Mesendoderm (in vitro differentiated cells): ENCODE measurements around the gene BPIFB6.

Experiments
- DNase-seq: peaks from one replicate; pipeline ENCODE4 v3.0.0; 2013
- H2AK5ac ChIP-seq: 2 replicates; pipeline ENCODE4 v1.6.1; 2013; ENCODE audit warnings: low read length, inconsistent platforms
- H2BK120ac ChIP-seq: 2 replicates; pipeline ENCODE4 v1.6.1; 2013; ENCODE audit warnings: low read depth, mild to moderate bottlenecking, low read length, moderate library complexity, mixed read lengths
- H2BK15ac ChIP-seq: replicated peaks from 2 replicates; pipeline ENCODE4 v1.6.1; 2013; ENCODE audit warnings: low read depth, mild to moderate bottlenecking, moderate library complexity
- H2BK5ac ChIP-seq: 2 replicates; pipeline ENCODE4 v1.6.1; 2013; ENCODE audit warnings: low read length, inconsistent platforms
- H3K18ac ChIP-seq: 2 replicates; pipeline ENCODE4 v1.6.1; 2013; ENCODE audit warnings: mild to moderate bottlenecking, low read length, mixed read lengths
- H3K23ac ChIP-seq: one replicate; pipeline ENCODE4 v1.6.1; 2013; ENCODE audit warnings: low read length
- H3K27ac ChIP-seq: 2 replicates; pipeline ENCODE4 v1.5.1; 2013; ENCODE audit warnings: low read depth, mild to moderate bottlenecking, inconsistent platforms, low read length, moderate library complexity
- H3K27me3 ChIP-seq: 2 replicates; pipeline ENCODE4 v1.6.1; 2013; ENCODE audit warnings: low read length, control low read depth, mild to moderate bottlenecking, inconsistent platforms; ENCODE audit not compliant: insufficient read depth, poor library complexity
- H3K36me3 ChIP-seq: 2 replicates; pipeline ENCODE4 v1.6.1; 2013; ENCODE audit warnings: low read length, inconsistent platforms; ENCODE audit not compliant: control insufficient read depth, insufficient read depth
- H3K4ac ChIP-seq: one replicate; pipeline ENCODE4 v1.6.1; 2013; ENCODE audit warnings: low read depth, mild to moderate bottlenecking, low read length, moderate library complexity
- H3K4me1 ChIP-seq: 2 replicates; pipeline ENCODE4 v1.6.1; 2013; ENCODE audit warnings: low read depth, low read length, inconsistent platforms; ENCODE audit not compliant: control insufficient read depth
- H3K4me2 ChIP-seq: 2 replicates; pipeline ENCODE4 v1.6.1; 2013; ENCODE audit warnings: low read length
- H3K4me3 ChIP-seq: 2 replicates; pipeline ENCODE4 v1.5.1; 2013; ENCODE audit warnings: mild to moderate bottlenecking, low read length
- H3K56ac ChIP-seq: one replicate; pipeline ENCODE4 v1.6.1; 2013; ENCODE audit warnings: low read length
- H3K79me1 ChIP-seq: 2 replicates; pipeline ENCODE4 v1.6.1; 2013; ENCODE audit warnings: low read length, inconsistent platforms
- H3K79me2 ChIP-seq: 2 replicates; pipeline ENCODE4 v1.6.1; 2013; ENCODE audit warnings: mild to moderate bottlenecking, low read length; ENCODE audit not compliant: control insufficient read depth, insufficient read depth
- H3K9ac ChIP-seq: 2 replicates; pipeline ENCODE4 v1.6.1; 2013; ENCODE audit warnings: low read length, inconsistent platforms
- H4K5ac ChIP-seq: one replicate; pipeline ENCODE4 v1.6.1; 2013; ENCODE audit warnings: low read length
- H4K8ac ChIP-seq: one replicate; pipeline ENCODE4 v1.6.1; 2013; ENCODE audit warnings: low read depth, mild to moderate bottlenecking, control low read depth, low read length, moderate library complexity
- WGBS: extraction: QIAGEN DNeasy Blood & Tissue Kit; methylation state at CpG from one replicate; pipeline ENCODE4 v1.1.7; 2013; ENCODE audit warnings: low lambda C conversion rate, missing lambda C conversion rate; ENCODE audit not compliant: insufficient coverage; ENCODE audit errors: extremely low coverage; 5-methylcytosine and 5-hydroxymethylcytosine counted together

The BPIFB6 gene

DNA sequence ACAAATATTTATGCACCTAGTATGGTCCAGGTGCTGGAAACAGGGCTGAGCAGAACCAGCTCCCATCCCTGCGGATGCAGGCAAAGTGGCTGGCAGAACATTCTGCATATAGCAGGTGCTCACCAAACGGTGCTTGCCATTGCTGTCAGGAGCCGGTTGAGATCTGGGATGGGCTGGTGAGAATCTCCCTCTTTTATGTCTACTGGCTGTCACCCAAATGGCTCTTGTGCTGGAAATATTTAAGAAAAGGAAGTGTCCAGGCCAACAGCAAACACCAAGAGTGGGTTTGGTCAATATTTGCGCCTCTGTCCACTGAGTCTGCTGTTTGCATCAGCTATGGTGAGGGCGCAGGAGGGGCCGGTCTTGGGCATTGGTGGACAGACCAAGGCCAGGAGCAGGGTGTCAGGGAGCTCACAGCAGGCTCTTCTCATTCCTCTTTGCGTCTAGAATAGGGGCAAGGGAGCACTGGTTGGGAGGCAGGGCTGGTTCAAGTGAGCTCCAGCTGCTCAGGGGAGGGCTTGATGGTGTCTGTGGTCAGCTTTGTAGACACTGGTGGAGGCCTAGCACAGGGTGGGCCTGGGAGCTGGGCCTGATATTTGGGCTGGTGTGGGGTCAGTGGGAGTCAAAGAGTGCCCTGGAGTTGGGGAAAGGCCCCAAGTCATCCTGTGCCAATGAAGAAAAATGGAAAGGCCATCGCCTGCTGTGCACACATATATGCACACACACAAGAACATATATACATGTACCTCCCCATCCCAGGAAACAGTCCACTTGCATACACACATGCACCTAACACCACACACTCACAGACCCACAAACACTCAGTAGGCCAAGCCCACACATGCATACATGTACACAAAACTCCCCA is 25.3 kb upstream of the BPIFB6 start:
- no peaks in the 10 kb centered on the region for H3K36me3 ChIP-seq
- H3K79me1 ChIP-seq, result no peaks in the 10 kb centered on the region
- no peak for DNase-seq
- peak overlapping the region; percentile 5 for H3K56ac ChIP-seq
- no peak overlapping the region for H3K9ac ChIP-seq
- no peak overlapping the region for H3K4me3 ChIP-seq
- no peak overlapping the region for H3K23ac ChIP-seq
- H3K27me3 ChIP-seq, result no peaks in the 10 kb centered on the region
- H2AK5ac ChIP-seq, result peak overlapping the region; percentile 37
- no peak overlapping the region for H2BK5ac ChIP-seq
- H2BK120ac ChIP-seq, result no peak overlapping the region
- H3K4me1 ChIP-seq, result no peaks in the 10 kb centered on the region
- H4K5ac ChIP-seq, result no peak overlapping the region
- no peak overlapping the region for H3K27ac ChIP-seq
- no peak overlapping the region for H3K4me2 ChIP-seq
- H3K4ac ChIP-seq, result no peak overlapping the region
- no peaks in the 10 kb centered on the region for H3K79me2 ChIP-seq
- no CpG with 5 or more reads among the region's 8 CpGs for WGBS
- H2BK15ac ChIP-seq, result no peak overlapping the region
- H3K18ac ChIP-seq, result no peak overlapping the region
- H4K8ac ChIP-seq, result no peak overlapping the region

DNA sequence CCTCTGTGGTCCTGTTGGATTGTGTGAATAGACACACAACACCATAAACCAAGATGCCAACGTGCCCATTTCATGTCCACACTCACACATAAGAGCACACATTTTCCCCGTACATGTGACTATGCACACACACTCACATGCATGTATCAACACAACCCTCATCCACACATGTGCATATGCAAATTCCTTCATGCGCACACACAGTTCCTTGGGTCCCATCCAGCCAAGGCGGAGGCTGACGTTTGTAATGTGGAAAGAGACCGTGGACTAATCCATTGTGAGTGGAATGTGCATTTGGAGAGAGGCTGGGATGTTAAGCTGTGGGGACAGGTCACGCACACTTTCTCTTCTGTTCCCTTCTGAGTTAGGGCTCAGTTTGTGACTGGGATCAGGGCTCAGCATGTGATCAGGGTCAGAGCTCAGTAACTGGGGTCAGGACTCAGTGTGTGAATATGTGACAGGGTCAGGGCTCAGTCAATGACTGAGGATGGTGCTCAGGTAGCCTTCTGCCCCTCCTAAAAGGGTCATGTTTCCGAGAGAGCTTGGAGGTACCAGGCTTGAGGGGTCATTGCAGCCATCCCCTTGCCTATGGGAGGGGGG is 24.6 kb upstream of the BPIFB6 start:
- Histone ChIP-seq H2BK5ac (no peak overlapping the region), H3K9ac (no peak overlapping the region), H3K4me1 (no peaks in the 10 kb centered on the region), H4K5ac (no peak overlapping the region), H3K4me3 (no peak overlapping the region), H3K36me3 (no peaks in the 10 kb centered on the region), H3K18ac (no peak overlapping the region), H2BK120ac (no peak overlapping the region), H2AK5ac (peak overlapping the region; percentile 37), H3K4ac (no peak overlapping the region), H4K8ac (no peak overlapping the region), H3K56ac (peak overlapping the region; percentile 5), H3K4me2 (no peak overlapping the region), H3K27ac (no peak overlapping the region), H3K79me2 (no peaks in the 10 kb centered on the region), H3K79me1 (no peaks in the 10 kb centered on the region), H3K27me3 (no peaks in the 10 kb centered on the region), H3K23ac (no peak overlapping the region), H2BK15ac (no peak overlapping the region)
- WGBS, result no CpG with 5 or more reads among the region's 8 CpGs
- DNase-seq, result no peak

DNA sequence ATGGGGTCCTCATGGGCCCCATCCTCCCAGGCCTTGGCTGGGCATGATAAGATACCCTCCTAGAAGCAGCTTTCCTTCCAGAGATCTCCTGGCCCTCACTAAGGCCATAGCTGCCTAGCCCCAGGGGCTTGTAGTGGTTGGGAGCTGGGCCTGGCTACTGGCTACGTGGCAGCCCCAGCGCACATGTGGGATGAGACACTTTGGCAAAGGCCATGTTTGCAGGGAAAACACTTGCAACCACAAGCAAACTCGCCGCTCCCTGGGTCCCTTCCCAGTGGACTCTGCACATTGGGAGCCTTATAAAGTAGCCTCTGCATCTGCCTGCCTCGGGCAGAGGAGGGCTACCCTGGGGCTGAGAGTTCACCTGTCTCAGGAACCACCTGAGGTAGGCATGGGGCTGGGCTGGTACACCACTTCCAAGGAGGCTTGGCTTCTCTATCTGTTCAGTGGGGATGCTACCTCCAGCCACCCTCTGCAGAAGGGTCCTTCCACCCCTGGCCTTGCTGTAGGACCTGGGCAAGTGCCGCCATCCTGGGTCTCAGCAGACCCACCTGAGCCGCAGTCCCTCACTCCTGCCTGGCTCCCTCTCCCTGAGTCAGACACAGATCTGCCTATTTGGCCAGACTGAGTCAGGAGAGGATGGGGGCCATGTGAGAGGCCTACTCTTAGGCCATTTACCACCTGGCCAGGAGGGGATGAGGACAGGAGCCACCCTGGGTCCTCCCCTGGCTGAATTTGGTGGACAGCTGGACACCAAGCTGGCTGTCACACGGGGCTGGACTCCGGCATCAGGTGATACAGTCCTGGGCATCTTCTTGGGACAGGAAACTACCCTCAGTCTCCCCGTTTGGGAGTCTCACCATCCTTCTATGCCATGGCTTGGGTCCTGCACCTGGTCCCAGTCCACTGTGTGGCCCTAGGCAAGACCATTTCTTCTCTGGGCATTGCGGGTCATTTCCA is 23.8 kb upstream of the BPIFB6 start, which contains the start of gene BPIFB2:
Gene BPIFB2 (plus strand): TSS at position 329 of the 960 bp plus-strand sequence. CDS start 871 bp downstream, outside the sequence.
- Histone ChIP-seq H2BK5ac (no peak within 1 kb of the TSS), H3K36me3 (no peaks in the 10 kb centered on the region), H3K4me1 (no peaks in the 10 kb centered on the region), H3K79me2 (no peaks in the 10 kb centered on the region), H3K4ac (no peak within 1 kb of the TSS), H3K27me3 (no peaks in the 10 kb centered on the region), H4K8ac (no peak within 1 kb of the TSS), H3K9ac (no peak within 1 kb of the TSS), H2AK5ac (peak within 1 kb of the TSS; percentile 37), H3K4me3 (no peak within 1 kb of the TSS), H3K18ac (no peak within 1 kb of the TSS), H3K27ac (no peak within 1 kb of the TSS), H3K79me1 (no peaks in the 10 kb centered on the region), H3K23ac (no peak within 1 kb of the TSS), H2BK120ac (no peak within 1 kb of the TSS), H3K56ac (peak within 1 kb of the TSS; percentile 5), H3K4me2 (no peak within 1 kb of the TSS), H2BK15ac (no peak within 1 kb of the TSS), H4K5ac (no peak within 1 kb of the TSS)
- DNase-seq, result no peak
- no CpG with 5 or more reads among the region's 11 CpGs for WGBS

DNA sequence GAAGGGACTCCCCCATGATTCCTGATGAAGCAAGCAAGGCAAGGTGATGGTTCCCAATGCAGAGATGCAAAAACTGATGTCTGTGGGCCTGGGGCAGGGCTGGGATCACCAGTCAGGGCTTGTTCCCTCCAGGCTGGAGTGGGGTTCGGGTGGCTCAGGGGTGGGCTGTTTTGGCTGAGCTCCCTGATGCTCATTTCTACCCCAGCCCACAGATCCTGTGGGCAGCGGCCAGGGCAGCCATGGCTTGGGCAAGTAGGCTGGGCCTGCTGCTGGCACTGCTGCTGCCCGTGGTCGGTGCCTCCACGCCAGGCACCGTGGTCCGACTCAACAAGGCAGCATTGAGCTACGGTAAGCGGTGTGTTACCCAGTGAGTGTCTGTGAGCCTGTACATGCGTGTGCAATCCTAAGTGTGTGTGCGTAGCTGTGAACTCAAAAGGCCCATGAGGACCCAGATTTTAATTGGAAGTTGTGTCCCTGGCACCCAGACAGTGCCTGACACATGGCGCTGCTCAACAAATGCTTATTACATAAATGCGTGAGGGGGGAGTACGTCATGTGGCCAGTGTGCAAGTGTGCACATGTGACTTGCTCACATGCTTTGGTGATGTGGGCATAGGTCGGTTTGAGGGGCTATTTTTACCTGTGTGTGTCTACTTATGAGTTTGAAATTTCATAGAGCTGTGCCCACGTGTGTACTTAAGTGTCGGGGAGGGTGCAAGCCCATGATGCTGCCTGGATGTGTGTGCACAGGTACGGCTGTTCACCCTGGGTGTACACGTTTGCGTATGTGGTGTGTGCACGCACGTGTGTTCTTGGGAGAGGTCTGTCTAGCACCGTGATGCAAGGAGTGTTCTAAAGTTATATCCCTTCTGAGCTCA is 22.9 kb upstream of the BPIFB6 start:
- Histone ChIP-seq H2BK120ac (no peak overlapping the region), H3K4me1 (no peaks in the 10 kb centered on the region)
- no CpG with 5 or more reads among the region's 23 CpGs for WGBS

More for the DNA sequence above, 22.9 kb upstream of the BPIFB6 start:
- Histone ChIP-seq H3K79me1 (no peaks in the 10 kb centered on the region), H3K36me3 (no peaks in the 10 kb centered on the region), H2BK15ac (no peak overlapping the region), H3K23ac (no peak overlapping the region), H4K8ac (no peak overlapping the region), H3K27ac (no peak overlapping the region), H2BK5ac (no peak overlapping the region), H3K18ac (no peak overlapping the region), H3K27me3 (no peaks in the 10 kb centered on the region), H3K4ac (no peak overlapping the region), H3K56ac (no peak overlapping the region), H3K4me2 (no peak overlapping the region), H3K4me3 (no peak overlapping the region), H2AK5ac (no peak overlapping the region), H3K9ac (no peak overlapping the region), H4K5ac (no peak overlapping the region), H3K79me2 (no peaks in the 10 kb centered on the region)
- no peak for DNase-seq
